ENCODE measurements around the gene TMEM231. TPM values are rescaled to one million over a fixed set of nuclear protein-coding genes. Genes with fewer than 3 reads are reported as not detected.
"Not testable (repeated sequence)": the region's sequence is repeated elsewhere in the genome, so short reads cannot be mapped to it uniquely, and the experiment has no call there.

TMEM231 gene
- total RNA-seq, 2 donors from 2014 or later, result 3.9 to 6.6 TPM

DNA sequence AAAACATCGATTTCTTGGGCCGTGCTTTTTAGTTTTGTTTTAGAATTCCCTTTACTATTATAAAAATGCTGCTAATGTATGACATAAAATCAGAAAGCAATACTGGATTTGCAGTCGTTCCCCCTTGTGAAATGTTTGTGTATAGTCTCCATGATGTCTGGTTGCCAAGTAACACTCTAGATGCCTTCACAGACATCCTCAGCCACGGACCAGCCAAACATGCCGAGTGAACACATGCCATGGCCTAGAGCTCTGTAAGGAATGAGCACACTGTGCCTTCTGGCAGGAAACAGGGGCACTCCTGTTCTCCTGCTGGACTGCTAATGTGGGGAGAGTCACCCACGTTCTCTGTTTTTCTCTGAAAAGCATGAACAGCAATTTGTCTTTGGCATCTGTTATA is 54.2 kb downstream of the TMEM231 start:
- not testable (repeated sequence) for H3K9me3 Mint-ChIP-seq; ATAC-seq; H3K4me3 Mint-ChIP-seq; DNase-seq (ENCODE audit: low spot score); H3K36me3 Mint-ChIP-seq; H3K27ac Mint-ChIP-seq; H3K4me1 Mint-ChIP-seq (ENCODE audit: low read depth in 2 of 2)
- H3K27me3 Mint-ChIP-seq, result peaks cover 3 to 19% of the 10 kb centered on the region in 2 donors

DNA sequence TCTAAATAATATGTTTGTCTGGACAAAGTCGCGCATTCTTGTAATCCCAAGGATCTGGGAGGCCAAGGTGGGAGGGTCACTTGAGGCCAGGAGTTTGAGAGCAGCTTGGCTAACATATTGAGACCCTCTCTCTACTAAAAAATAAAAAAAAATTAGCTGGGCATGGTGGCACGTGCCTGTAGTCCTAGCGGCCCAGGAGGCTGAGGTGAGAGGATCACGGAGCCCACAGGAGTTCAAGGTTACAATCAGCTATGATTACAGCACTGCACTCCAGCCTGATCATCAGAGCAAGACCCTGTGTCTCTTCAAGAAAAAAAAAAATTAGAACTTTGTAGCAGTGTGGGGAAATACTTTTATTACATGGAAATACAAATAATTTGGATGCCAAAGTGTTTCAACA is 54.7 kb downstream of the TMEM231 start:
- no peak overlapping the region for H3K4me3 Mint-ChIP-seq

DNA sequence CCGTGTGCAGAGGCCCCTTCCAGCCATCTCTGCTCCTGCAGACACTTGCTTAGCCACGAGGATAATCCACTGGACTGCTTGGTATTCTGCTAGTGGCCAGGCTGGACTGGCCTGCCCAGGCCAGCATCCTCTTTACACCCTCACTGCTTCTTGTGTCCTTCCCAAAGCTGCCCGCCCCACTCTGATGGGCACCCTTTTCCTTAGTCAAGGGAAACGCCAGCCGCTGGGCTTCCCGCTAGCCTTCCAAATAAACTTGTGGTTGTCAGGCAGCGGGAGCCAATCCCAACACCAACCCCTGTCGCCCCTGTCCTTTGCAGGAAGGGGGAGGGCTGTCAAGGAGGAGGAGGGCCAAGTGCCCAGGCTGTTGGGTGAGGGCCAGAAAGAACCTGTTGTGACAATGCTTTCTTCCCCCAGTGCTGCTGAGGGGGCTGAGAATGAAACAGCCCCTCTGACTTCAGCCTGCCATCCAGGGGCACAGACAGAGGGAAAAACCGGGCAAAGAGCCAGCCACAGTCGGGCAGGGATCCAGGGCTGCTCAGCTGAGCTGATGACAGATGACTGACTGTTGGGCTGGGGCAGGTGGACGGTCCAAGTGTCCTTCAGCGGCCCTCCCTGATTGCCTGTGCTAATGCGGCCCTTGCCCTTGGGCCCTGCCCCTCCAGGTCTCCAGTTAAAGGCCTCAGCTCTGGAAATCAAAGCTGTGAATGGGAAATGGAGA is 57.3 kb downstream of the TMEM231 start:
- not testable (repeated sequence) for H3K36me3 Mint-ChIP-seq

More for the DNA sequence above, 54.7 kb downstream of the TMEM231 start:
- Mint-ChIP-seq H3K27ac (no peak overlapping the region), H3K4me1 (ENCODE audit: low read depth in 2 of 2) (no peaks in the 10 kb centered on the region), H3K27me3 (peaks cover 0 to 15% of the 10 kb centered on the region in 2 donors), H3K36me3 (no peaks in the 10 kb centered on the region), H3K9me3 (no peaks in the 10 kb centered on the region)
- no peak for ATAC-seq
- no peak for DNase-seq (ENCODE audit: low spot score)

DNA sequence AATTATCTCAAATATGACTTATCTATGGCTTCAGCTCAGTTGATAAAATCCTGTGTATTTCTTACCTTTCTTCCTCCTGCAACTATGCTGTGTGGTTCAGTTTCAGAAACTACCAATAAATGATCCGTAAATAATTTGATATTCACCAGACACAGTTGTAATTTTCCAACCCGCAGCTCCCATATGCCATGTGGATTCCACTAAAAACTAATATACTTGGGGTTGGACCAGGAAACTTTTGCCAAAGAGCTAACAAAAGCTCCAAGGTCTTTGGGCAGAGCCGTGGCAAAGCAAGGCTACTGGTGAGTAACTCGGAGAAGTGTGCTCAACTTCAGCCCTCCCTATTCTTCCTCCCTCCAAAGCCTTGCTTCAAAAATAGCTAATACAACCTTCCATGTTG is 58.5 kb downstream of the TMEM231 start:
- peaks cover 0 to 5% of the 10 kb centered on the region in 2 donors for H3K4me1 Mint-ChIP-seq (ENCODE audit: low read depth in 2 of 2)
- peaks cover 0 to 9% of the 10 kb centered on the region in 2 donors for H3K27me3 Mint-ChIP-seq
- H3K9me3 Mint-ChIP-seq, result no peaks in the 10 kb centered on the region
- H3K36me3 Mint-ChIP-seq, result no peaks in the 10 kb centered on the region
- DNase-seq (ENCODE audit: low spot score) (no peak), ATAC-seq (no peak)
- H3K27ac Mint-ChIP-seq, result no peak overlapping the region
- no peak overlapping the region for H3K4me3 Mint-ChIP-seq

More for the DNA sequence above, 57.3 kb downstream of the TMEM231 start:
- not testable (repeated sequence) for H3K4me3 Mint-ChIP-seq; H3K27me3 Mint-ChIP-seq; H3K4me1 Mint-ChIP-seq (ENCODE audit: low read depth in 2 of 2); ATAC-seq; H3K9me3 Mint-ChIP-seq; H3K27ac Mint-ChIP-seq
- DNase-seq (ENCODE audit: low spot score), result peak; percentile 32

DNA sequence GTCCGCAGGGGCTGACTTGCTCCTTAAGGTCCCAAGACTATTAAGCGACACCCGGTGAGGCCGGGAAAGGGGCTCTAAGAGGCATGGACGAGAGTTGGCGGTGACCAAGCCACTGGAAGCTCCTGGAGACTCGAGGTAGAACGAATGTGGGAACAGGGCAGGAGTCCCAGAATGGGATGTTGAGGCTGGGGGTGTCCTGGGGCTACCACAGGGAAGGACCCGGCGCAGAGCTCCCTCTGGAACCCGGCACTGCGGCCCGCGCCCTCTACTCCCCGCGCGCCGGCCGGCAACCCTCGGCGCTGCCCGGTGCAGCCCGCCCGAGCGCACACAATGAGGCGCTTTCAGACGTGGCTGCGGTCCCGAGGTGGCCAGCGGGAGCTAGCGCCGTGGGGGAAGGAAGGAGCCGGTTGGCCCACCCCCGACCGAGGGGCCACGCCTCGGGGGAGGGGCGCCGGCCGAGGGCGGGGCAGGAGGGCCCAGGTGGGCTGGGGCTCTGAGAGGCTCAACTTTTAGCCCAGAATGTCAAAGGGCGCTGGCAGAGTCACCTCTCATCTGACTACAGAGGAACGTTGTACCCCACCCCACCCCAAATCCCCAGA is 60.9 kb downstream of the TMEM231 start, which contains the start of gene CHST6:
Gene CHST6 (minus strand): TSS at position 366 of the 599 bp plus-strand sequence. CDS start 15,613 bp downstream, outside the sequence.
- Mint-ChIP-seq H3K27me3 (peaks cover 0 to 9% of the 10 kb centered on the region in 2 donors), H3K36me3 (no peaks in the 10 kb centered on the region), H3K4me3 (peak within 1 kb of the TSS; percentile 27), H3K27ac (no peak within 1 kb of the TSS), H3K9me3 (no peaks in the 10 kb centered on the region), H3K4me1 (ENCODE audit: low read depth in 2 of 2) (peaks cover 0 to 5% of the 10 kb centered on the region in 2 donors)
- ATAC-seq (peak; percentile 74 to 82), DNase-seq (ENCODE audit: low spot score) (no peak)

DNA sequence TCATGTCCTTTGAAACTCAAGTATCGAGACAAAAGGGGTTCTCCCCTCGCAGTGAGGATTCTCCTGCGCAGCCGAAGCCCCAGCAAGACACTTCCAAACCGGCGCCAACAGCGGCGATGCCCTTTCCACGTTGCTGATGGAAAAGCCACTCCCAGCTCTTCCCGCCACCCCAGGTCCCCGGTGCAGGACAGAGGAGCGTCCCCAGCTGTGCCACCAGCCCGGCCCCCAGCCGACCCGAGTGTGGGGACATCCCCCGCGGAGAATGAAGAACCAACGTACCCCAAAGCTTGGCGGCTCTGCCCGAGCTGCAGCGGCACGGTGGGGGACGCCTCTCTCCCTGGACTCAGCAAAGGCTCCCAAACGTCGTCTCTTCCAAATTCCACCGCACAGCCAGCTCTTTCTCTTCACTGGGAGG is 61.4 kb downstream of the TMEM231 start:
- no peak for ATAC-seq
- Mint-ChIP-seq H3K27me3 (peaks cover 0 to 9% of the 10 kb centered on the region in 2 donors), H3K36me3 (no peaks in the 10 kb centered on the region), H3K27ac (no peak overlapping the region), H3K9me3 (no peaks in the 10 kb centered on the region), H3K4me1 (ENCODE audit: low read depth in 2 of 2) (peaks cover 0 to 5% of the 10 kb centered on the region in 2 donors), H3K4me3 (peak overlapping the region; percentile 27)
- no peak for DNase-seq (ENCODE audit: low spot score)

DNA sequence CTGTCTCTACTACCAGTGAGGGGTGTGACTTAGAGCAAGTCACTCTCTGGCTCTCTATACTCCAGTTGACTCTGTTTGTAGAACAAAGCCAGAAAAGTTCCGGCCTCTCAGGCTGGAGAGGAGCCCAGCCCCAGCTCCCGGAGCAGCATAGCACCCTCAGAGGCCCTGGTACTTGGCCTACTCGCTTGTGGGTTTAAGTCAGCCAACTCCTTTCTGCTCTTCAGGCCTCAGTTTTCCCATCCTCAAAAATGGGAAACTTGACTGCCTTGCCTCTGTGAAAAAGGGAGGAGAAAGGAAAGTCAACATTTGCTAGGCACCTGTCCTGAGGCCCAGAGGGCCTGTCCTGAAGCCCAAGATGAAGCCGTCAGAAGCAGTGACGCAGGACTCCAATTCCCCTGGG is 61.9 kb downstream of the TMEM231 start:
- no peaks in the 10 kb centered on the region for H3K9me3 Mint-ChIP-seq
- no peaks in the 10 kb centered on the region for H3K36me3 Mint-ChIP-seq
- DNase-seq (ENCODE audit: low spot score), result no peak
- H3K4me3 Mint-ChIP-seq, result no peak overlapping the region
- no peak for ATAC-seq
- H3K4me1 Mint-ChIP-seq (ENCODE audit: low read depth in 2 of 2), result peaks cover 0 to 5% of the 10 kb centered on the region in 2 donors
- H3K27ac Mint-ChIP-seq, result no peak overlapping the region
- peaks cover 0 to 9% of the 10 kb centered on the region in 2 donors for H3K27me3 Mint-ChIP-seq

DNA sequence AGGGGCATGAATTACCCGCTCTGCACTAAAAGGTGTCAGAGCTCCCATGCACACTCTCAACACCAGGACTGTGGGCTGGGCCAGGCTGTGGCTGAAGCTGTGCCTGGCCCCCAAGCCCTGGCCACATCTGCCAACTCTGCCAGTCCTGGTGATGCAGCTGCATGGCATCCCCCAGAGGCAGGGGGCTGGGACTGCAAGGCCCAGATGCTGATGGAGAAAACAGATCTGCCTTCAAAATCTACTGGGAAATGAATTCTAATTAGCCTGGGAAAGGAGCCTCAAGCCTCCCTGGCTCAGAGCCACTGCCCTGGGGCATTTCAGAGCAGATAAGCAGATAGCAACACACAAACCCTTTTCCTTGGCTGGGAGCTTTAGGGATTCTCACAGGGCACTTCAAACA is 64.2 kb downstream of the TMEM231 start:
- ATAC-seq (no peak), DNase-seq (ENCODE audit: low spot score) (no peak)
- no peaks in the 10 kb centered on the region for H3K36me3 Mint-ChIP-seq
- no peaks in the 10 kb centered on the region for H3K9me3 Mint-ChIP-seq
- no peak overlapping the region for H3K4me3 Mint-ChIP-seq
- peaks cover 9 to 10% of the 10 kb centered on the region in 2 donors for H3K27me3 Mint-ChIP-seq
- H3K27ac Mint-ChIP-seq, result no peak overlapping the region
- peaks cover 0 to 5% of the 10 kb centered on the region in 2 donors for H3K4me1 Mint-ChIP-seq (ENCODE audit: low read depth in 2 of 2)

DNA sequence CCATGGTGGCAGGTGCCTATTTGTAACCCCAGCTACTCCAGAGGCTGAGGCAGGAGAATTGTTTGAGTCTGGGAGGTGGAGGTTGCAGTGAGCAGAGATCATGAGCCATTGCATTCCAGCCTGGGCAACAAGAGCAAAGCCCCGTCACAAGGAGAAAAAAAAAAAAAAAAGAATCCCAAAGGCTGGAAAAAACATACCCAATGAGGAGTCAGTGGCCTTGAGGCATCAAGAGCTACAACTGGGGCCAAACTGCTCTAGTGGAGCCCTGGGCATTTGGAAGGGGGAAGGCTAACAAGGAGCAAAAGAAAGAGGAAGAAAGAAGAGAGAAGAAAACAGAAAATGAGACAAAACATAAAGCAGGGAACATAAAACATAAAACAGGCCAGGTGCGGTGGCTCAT is 67.7 kb downstream of the TMEM231 start:
- no peak overlapping the region for H3K4me3 Mint-ChIP-seq
- DNase-seq (ENCODE audit: low spot score) (no peak), ATAC-seq (no peak)
- no peaks in the 10 kb centered on the region for H3K9me3 Mint-ChIP-seq
- H3K27me3 Mint-ChIP-seq, result peaks cover 4 to 25% of the 10 kb centered on the region in 2 donors
- no peaks in the 10 kb centered on the region for H3K36me3 Mint-ChIP-seq
- no peak overlapping the region for H3K27ac Mint-ChIP-seq
- H3K4me1 Mint-ChIP-seq (ENCODE audit: low read depth in 2 of 2), result no peaks in the 10 kb centered on the region

Other genes with a start within 250 kb of the TMEM231 start
- gene CFDP1, start 122.7 kb downstream of the TMEM231 start, total RNA-seq, result 10 to 100 TPM; 29.1 to 49.5 TPM
- gene TMEM170A, start 91.6 kb downstream of the TMEM231 start, total RNA-seq, result 10 to 100 TPM; 38.3 to 48.4 TPM
- under 1 TPM in 1 of 2 donors, not detected in 1; 0.08 TPM for gene CHST6, start 60.8 kb downstream of the TMEM231 start, total RNA-seq
- under 1 TPM in 1 of 2 donors, not detected in 1; 0.14 TPM for gene CHST5, start 20.1 kb downstream of the TMEM231 start, total RNA-seq
- 10 to 100 TPM; 51.5 to 75.9 TPM for gene GABARAPL2, start 10.1 kb upstream of the TMEM231 start, total RNA-seq
- gene ADAT1, start 67.0 kb upstream of the TMEM231 start, total RNA-seq, result 10 to 100 TPM; 41.3 to 64.2 TPM
- 100 to 1,000 TPM; 198 to 239 TPM for gene KARS1, start 91.4 kb upstream of the TMEM231 start, total RNA-seq
- gene TERF2IP, start 91.5 kb upstream of the TMEM231 start, total RNA-seq, result 100 to 1,000 TPM in 1 of 2 donors, 10 to 100 TPM in 1; 77.9 to 116 TPM
- not detected for gene CPHXL2, start 120.8 kb upstream of the TMEM231 start, total RNA-seq
- gene DUXB, start 145.2 kb upstream of the TMEM231 start, total RNA-seq, result not detected
- gene CPHXL, start 170.2 kb upstream of the TMEM231 start, total RNA-seq, result not detected

All from natural killer cell treated with Interleukin-12 subunit alpha and Interleukin-12 subunit beta and Interleukin-15 and Interleukin-18, amount 100 ng/mL, for 72 hours (primary cell).